Astrocyte (in vitro differentiated cells and primary cell): ENCODE data around the gene SFTPA2.
"Not testable (repeated sequence)": the region's sequence is repeated elsewhere in the genome, so short reads cannot be mapped to it uniquely, and the experiment has no call there.

Source experiments
- CTCF ChIP-seq: IDR thresholded peaks from 2 replicates; pipeline ENCODE4 v1.5.1; 2011; ENCODE audit warnings: low read depth, mild to moderate bottlenecking, inconsistent platforms, low read length, moderate library complexity; ENCODE audit not compliant: insufficient read depth
- EZH2 ChIP-seq: IDR thresholded peaks from 2 replicates; pipeline ENCODE4 v1.6.1; 2012; ENCODE audit warnings: mild to moderate bottlenecking, low read length, inconsistent platforms; ENCODE audit not compliant: insufficient read depth

GRCh38 chr10:79599644-79600043 lies 39.4 kb upstream of the SFTPA2 start:
- not testable (repeated sequence) for TF ChIP-seq EZH2, CTCF
